Omental fat pad (tissue), 4 donors: ENCODE measurements around the gene LRIT2. TPM values are rescaled to one million over a fixed set of nuclear protein-coding genes. Genes with fewer than 3 reads are reported as not detected.
"Not testable (repeated sequence)": the region's sequence is repeated elsewhere in the genome, so short reads cannot be mapped to it uniquely, and the experiment has no call there.

ENCODE experiments used
- ATAC-seq: fragments of 150-250 bp; one replicate; pipeline ENCODE4 v1.9.1; 2016; ENCODE audit warnings: mild to moderate bottlenecking, moderate library complexity; ENCODE audit not compliant: low FRiP score
- DNase-seq: peaks from one replicate; pipeline ENCODE4 v3.0.0-alpha.2; 2019; ENCODE audit warnings: low spot score
- CTCF ChIP-seq, 3 donors: fragments of 450-650 bp; IDR thresholded peaks; one replicate each; pipeline ENCODE4 v1.5.1; 2016 to 2017; ENCODE audit warnings: antibody characterized with exemption in 3 of 3, mild to moderate bottlenecking in 3 of 3, moderate library complexity in 2 of 3
- total RNA-seq, 4 donors: library from RNA; depleted of rRNA; stranded (reverse); fragments of >200 nt; gene quantifications; one replicate each; pipeline ENCODE4 v1.1.0, GENCODE V29; 2016

LRIT2 gene
- total RNA-seq, 4 donors from 2014 or later = not detected

- DNase-seq (no peak), ATAC-seq (no peak)
- TF ChIP-seq CTCF (IDR thresholded peaks at IDR 0.05) = no peak
Measured at GRCh38 chr10:84188815-84189214, 36.5 kb downstream of the LRIT2 start.

GRCh38 chr10:84185526-84186175, 39.7 kb downstream of the LRIT2 start:
- no peak for TF ChIP-seq CTCF (IDR thresholded peaks at IDR 0.05)
- ATAC-seq (no peak), DNase-seq (peak; percentile 6)

- no peak for ATAC-seq
- no peak for TF ChIP-seq CTCF (IDR thresholded peaks at IDR 0.05)
- DNase-seq = no peak
Measured at GRCh38 chr10:84184517-84184916, 40.8 kb downstream of the LRIT2 start.

GRCh38 chr10:84181631-84182030, 43.7 kb downstream of the LRIT2 start:
- DNase-seq = no peak
- no peak for ATAC-seq
- TF ChIP-seq CTCF (IDR thresholded peaks at IDR 0.05) = no peak

- not testable (repeated sequence) for ATAC-seq, DNase-seq
Measured at GRCh38 chr10:84180386-84180785, 45.0 kb downstream of the LRIT2 start.

GRCh38 chr10:84179059-84179710, 46.2 kb downstream of the LRIT2 start:
- DNase-seq = no peak
- ATAC-seq = no peak
- TF ChIP-seq CTCF (IDR thresholded peaks at IDR 0.05) = no peak

GRCh38 chr10:84178160-84178609, 47.2 kb downstream of the LRIT2 start:
- DNase-seq (no peak), ATAC-seq (no peak)
- no peak for TF ChIP-seq CTCF (IDR thresholded peaks at IDR 0.05)
